DOHH2 (cell line): ENCODE data around the gene RAB3B.
"Not testable (repeated sequence)": the region's sequence is repeated elsewhere in the genome, so short reads cannot be mapped to it uniquely, and the experiment has no call there.

ENCODE experiments used
- H3F3A ChIP-seq: fragments of 200-600 bp; sonication (generic), shearing (Covaris generic); 2 replicates; pipeline ENCODE4 v1.6.0; 2016; ENCODE audit warnings: antibody characterized with exemption, mild to moderate bottlenecking; ENCODE audit not compliant: control insufficient read depth, insufficient read depth
- H3K27ac ChIP-seq: fragments of 200-600 bp; sonication (generic); 2 replicates; pipeline ENCODE4 v1.5.1; 2014; ENCODE audit warnings: low read depth, mild to moderate bottlenecking, low read length, moderate library complexity
- H3K27me3 ChIP-seq: fragments of 200-600 bp; sonication (generic); 2 replicates; pipeline ENCODE4 v1.6.1; 2014; ENCODE audit warnings: mild to moderate bottlenecking, low read length, mixed read lengths; ENCODE audit not compliant: control insufficient read depth
- H3K36me3 ChIP-seq: fragments of 200-600 bp; sonication (generic); 2 replicates; pipeline ENCODE4 v1.6.1; 2014; ENCODE audit warnings: mild to moderate bottlenecking, low read length, moderate library complexity, mixed read lengths; ENCODE audit not compliant: control insufficient read depth
- H3K4me1 ChIP-seq: fragments of 200-600 bp; sonication (generic); 2 replicates; pipeline ENCODE4 v1.6.1; 2014; ENCODE audit warnings: mild to moderate bottlenecking, low read length, mixed read lengths; ENCODE audit not compliant: control insufficient read depth
- H3K4me2 ChIP-seq: fragments of 200-600 bp; sonication (generic); 2 replicates; pipeline ENCODE4 v1.6.0; 2014; ENCODE audit warnings: mild to moderate bottlenecking, low read length, moderate library complexity
- H3K4me3 ChIP-seq: fragments of 200-600 bp; sonication (generic); 2 replicates; pipeline ENCODE4 v1.5.1; 2014; ENCODE audit warnings: mild to moderate bottlenecking, low read length, mixed read lengths
- H3K79me2 ChIP-seq: fragments of 200-600 bp; sonication (generic); 2 replicates; pipeline ENCODE4 v1.6.1; 2014; ENCODE audit warnings: mild to moderate bottlenecking, low read length, mixed read lengths; ENCODE audit not compliant: control insufficient read depth
- H3K9me2 ChIP-seq: fragments of 200-600 bp; sonication (generic); replicated peaks from 2 replicates; pipeline ENCODE4 v1.6.1; 2014; ENCODE audit warnings: mild to moderate bottlenecking, low read length, mixed read lengths; ENCODE audit not compliant: control insufficient read depth
- H3K9me3 ChIP-seq: fragments of 200-600 bp; sonication (generic); 2 replicates; pipeline ENCODE4 v1.6.1; 2014; ENCODE audit warnings: antibody characterized with exemption, low read length, mixed read lengths; ENCODE audit not compliant: control insufficient read depth, insufficient read depth
- H4K20me1 ChIP-seq: fragments of 200-600 bp; sonication (generic); 2 replicates; pipeline ENCODE4 v1.6.0; 2014; ENCODE audit warnings: low read depth, mild to moderate bottlenecking, antibody characterized with exemption, low read length, moderate library complexity; ENCODE audit not compliant: control insufficient read depth, insufficient read depth
- EZH2phosphoT487 ChIP-seq: fragments of 200-600 bp; sonication (generic); IDR thresholded peaks from 2 replicates; pipeline ENCODE4 v1.6.1; 2017; ENCODE audit warnings: borderline replicate concordance, mild to moderate bottlenecking, antibody characterized with exemption, low read length, moderate library complexity, mixed read lengths
- TF ChIP-seq, protein P1 (sequence below): fragments of 200-600 bp; sonication (generic); IDR thresholded peaks from one replicate; pipeline ENCODE4 v1.5.1; 2014; ENCODE audit warnings: antibody characterized with exemption, mild to moderate bottlenecking, low read depth, low read length; ENCODE audit not compliant: poor library complexity, severe bottlenecking

RAB3B gene

DNA sequence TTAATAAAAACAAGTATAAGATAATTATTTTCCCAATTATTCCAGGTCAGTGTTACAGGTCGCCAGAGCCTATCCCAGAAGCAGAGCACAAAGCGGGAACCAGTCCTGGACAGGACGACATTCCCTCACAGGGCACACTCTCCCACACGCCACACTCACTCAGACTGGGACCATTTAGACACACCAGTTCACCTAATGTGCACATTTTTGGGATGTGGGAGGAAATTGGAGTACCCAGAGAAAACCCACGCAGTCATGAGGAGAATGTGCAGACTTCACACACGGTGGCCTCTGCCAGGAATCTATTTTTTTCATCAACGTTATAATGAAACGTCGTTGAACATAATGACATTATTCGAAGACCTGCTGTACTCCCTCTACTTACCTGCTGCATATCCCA, 91.5 kb downstream of the RAB3B start:
- no peaks in the 10 kb centered on the region for H3K36me3 ChIP-seq
- H3K4me3 ChIP-seq, result no peak overlapping the region
- no peaks in the 10 kb centered on the region for H3F3A ChIP-seq
- H3K9me3 ChIP-seq, result no peaks in the 10 kb centered on the region
- H3K27ac ChIP-seq, result no peak overlapping the region
- no peaks in the 10 kb centered on the region for H3K9me2 ChIP-seq
- TF ChIP-seq, protein P1, sequence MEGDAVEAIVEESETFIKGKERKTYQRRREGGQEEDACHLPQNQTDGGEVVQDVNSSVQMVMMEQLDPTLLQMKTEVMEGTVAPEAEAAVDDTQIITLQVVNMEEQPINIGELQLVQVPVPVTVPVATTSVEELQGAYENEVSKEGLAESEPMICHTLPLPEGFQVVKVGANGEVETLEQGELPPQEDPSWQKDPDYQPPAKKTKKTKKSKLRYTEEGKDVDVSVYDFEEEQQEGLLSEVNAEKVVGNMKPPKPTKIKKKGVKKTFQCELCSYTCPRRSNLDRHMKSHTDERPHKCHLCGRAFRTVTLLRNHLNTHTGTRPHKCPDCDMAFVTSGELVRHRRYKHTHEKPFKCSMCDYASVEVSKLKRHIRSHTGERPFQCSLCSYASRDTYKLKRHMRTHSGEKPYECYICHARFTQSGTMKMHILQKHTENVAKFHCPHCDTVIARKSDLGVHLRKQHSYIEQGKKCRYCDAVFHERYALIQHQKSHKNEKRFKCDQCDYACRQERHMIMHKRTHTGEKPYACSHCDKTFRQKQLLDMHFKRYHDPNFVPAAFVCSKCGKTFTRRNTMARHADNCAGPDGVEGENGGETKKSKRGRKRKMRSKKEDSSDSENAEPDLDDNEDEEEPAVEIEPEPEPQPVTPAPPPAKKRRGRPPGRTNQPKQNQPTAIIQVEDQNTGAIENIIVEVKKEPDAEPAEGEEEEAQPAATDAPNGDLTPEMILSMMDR, result no peak
- TF ChIP-seq EZH2phosphoT487, result no peak
- H3K4me1 ChIP-seq, result no peaks in the 10 kb centered on the region
- peaks cover 28% of the 10 kb centered on the region for H3K27me3 ChIP-seq
- H3K4me2 ChIP-seq, result no peak overlapping the region
- no peaks in the 10 kb centered on the region for H3K79me2 ChIP-seq
- H4K20me1 ChIP-seq, result no peaks in the 10 kb centered on the region

DNA sequence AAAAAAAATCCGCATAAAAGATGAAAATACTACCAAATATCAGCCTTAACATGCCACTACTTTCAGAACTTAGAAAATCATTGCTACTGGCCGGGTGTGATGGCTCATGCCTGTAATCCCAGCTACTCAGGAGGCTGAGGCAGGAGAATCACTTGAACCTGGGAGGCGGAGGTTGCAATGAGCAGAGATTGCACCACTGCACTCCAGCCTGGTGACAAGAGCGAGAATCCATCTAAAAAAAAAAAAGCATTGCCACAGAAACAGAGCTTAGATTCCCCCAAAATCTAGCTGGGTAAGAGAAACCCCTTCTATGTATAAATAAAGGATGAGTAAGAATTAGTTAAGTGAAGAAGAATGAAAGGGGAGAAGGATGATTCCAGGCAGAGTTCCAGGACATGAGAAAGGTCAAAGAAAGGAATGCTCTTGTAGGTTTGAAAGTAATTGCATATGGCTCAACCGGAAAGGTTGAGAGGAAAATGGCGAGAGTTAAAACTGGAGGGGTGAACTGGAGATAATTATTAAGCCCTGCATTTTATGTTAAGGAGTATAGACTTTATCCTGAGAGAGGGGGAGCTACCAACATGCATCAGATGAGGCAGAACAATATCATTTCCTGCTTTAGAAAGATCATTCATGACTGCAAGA, 92.3 kb downstream of the RAB3B start:
- no peaks in the 10 kb centered on the region for H3K36me3 ChIP-seq
- no peaks in the 10 kb centered on the region for H3K9me3 ChIP-seq
- H3K4me3 ChIP-seq, result no peak overlapping the region
- H3K4me1 ChIP-seq, result no peaks in the 10 kb centered on the region
- no peaks in the 10 kb centered on the region for H4K20me1 ChIP-seq
- H3K27me3 ChIP-seq, result peaks cover 24% of the 10 kb centered on the region
- no peaks in the 10 kb centered on the region for H3K79me2 ChIP-seq
- no peaks in the 10 kb centered on the region for H3F3A ChIP-seq
- no peaks in the 10 kb centered on the region for H3K9me2 ChIP-seq
- TF ChIP-seq EZH2phosphoT487, result no peak
- TF ChIP-seq, protein P1, result no peak
- no peak overlapping the region for H3K4me2 ChIP-seq
- H3K27ac ChIP-seq, result no peak overlapping the region

DNA sequence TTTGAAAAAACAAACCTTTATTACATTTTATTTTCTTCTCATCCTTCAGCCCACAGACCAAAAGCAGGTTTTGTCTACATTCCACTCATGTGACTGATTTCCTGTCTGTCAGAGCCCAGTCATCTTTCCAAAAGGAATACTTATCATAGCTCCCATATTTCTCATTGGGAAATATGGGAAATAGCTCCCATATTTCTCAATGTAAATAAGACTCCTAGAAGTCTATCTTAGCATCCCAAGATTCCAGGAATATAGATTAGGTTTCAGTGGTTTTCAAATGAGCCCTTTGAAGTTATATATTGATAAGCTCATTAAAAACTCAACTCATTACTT, 92.8 kb downstream of the RAB3B start:
- Histone ChIP-seq H3K27ac (no peak overlapping the region), H3K27me3 (peaks cover 24% of the 10 kb centered on the region), H3F3A (no peaks in the 10 kb centered on the region), H3K4me2 (no peak overlapping the region), H3K79me2 (no peaks in the 10 kb centered on the region), H3K4me1 (no peaks in the 10 kb centered on the region), H3K9me3 (no peaks in the 10 kb centered on the region), H3K9me2 (no peaks in the 10 kb centered on the region), H4K20me1 (no peaks in the 10 kb centered on the region), H3K4me3 (no peak overlapping the region), H3K36me3 (no peaks in the 10 kb centered on the region)
- TF ChIP-seq, protein P1, result no peak
- TF ChIP-seq EZH2phosphoT487, result no peak

DNA sequence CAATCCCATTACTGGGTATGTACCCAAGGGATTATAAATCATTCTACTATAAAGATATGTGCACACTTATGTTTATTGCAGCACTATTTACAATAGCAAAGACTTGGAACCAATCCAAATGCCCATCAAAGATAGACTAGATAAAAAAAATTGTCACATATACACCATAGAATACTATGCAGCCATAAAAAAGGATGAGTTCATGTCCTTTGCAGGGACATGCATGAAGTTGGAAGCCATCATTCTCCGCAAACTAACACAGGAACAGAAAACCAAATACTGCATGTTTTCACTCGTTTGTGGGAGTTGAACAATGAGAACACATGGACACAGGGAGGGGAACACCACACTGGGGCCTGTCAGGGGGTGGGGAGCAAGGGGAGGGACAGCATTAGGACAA, 95.8 kb downstream of the RAB3B start:
- not testable (repeated sequence) for H3K9me3 ChIP-seq, H3K4me1 ChIP-seq, H3K79me2 ChIP-seq, H3K4me3 ChIP-seq, H3K36me3 ChIP-seq, H3K27ac ChIP-seq, H3K9me2 ChIP-seq, H4K20me1 ChIP-seq, H3F3A ChIP-seq, H3K4me2 ChIP-seq
- peaks cover 32% of the 10 kb centered on the region for H3K27me3 ChIP-seq
